GM03348 (cell line): ENCODE results near the gene ADSL.
"Not testable (repeated sequence)": the region's sequence is repeated elsewhere in the genome, so short reads cannot be mapped to it uniquely, and the experiment has no call there.

Source experiments
- DNase-seq: peaks from one replicate; pipeline ENCODE4 v3.0.0; 2012; ENCODE audit warnings: low spot score

ADSL gene

DNA sequence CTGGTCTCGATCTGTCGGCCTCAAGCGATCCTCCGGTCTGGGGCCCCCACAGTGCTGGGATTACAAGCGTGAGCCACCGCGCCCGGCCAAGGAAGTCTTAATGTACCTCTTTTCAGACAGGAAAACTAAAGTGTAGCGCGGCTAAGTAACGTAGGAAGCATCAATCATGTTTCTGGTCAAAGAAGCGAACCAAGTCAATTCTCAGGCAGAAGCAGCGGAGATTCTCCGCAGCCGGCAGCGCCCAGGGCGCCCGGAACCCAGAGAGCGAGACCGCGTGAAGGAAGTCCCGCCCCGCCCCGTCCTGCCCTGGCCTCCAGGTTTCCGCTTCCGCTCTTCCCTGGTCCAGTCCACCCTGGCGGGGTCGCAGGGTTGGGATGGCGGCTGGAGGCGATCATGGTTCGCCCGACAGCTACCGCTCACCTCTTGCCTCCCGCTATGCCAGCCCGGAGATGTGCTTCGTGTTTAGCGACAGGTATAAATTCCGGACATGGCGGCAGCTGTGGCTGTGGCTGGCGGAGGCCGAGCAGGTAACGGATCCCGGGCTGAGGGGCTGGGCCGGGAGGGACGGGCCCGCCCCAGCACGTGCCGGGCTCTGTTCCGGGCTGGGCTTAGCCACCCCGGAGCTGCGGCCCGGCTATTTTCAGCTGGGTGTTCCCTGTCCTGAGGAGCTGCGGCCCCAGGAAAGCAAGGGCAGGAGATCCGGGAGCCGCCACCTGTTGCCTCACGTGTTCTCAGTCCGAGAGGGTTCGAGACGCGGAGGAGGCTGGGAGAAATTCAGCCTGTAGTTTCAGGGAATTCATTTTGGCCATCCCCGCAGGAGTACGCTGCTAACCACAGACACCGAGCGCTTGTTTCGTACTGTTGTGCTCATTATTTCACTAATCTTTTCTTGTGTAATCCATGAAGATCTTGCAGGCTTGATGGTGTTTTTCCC, at the start of gene ADSL:
Gene ADSL (plus strand): TSS at position 316 of the 934 bp plus-strand sequence. CDS start 59 bp downstream, at position 375.
- DNase-seq, result peak; percentile 97

- no peak for DNase-seq
These were observed 46.0 kb upstream of the ADSL start for GRCh38 chr22:40300316-40300715.

GRCh38 chr22:40300884-40301672, 45.2 kb upstream of the ADSL start:
- DNase-seq, result no peak

- DNase-seq, result no peak
These were observed 44.2 kb upstream of the ADSL start for GRCh38 chr22:40302149-40302548.

DNA sequence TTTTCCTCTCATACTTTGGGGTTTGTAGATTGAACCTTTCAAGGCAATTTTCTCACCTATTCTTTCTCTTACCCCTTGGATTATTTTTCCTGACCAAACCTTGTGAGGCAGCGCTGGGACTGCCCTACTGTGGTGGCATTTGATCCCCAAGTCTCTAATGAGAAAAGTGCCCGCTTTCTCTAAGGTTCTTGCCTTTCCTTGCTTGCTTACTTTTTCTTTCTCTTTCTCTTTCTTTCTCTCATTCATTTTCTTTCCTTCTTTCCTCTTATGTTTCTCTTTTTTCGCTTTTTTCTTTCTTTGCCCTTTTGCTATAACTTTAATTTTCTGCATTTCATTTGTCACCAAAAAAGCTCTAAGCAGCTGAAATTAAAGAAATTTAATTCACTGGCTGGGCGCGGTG, 40.7 kb upstream of the ADSL start:
- DNase-seq, result no peak

GRCh38 chr22:40308999-40309573, 37.2 kb upstream of the ADSL start:
- no peak for DNase-seq

DNA sequence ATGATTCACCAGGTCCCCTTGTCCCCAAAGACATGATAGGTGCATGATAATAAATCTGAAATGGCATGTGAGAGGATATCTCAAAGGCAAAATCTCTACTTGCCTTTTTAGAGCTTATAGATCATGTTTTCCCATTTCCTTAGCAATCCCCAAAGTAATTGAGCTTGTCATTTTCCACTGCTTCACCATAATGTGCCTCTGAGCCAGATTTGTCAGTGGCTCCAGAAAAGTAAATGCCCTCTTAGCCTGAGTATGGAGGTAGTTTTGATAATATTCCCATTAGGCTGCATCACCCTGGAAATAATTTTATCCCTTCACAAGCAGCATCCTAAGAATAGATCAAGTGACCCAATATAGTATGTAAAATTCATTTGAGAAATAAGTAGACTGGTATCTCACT, 36.7 kb upstream of the ADSL start:
- DNase-seq, result no peak

DNA sequence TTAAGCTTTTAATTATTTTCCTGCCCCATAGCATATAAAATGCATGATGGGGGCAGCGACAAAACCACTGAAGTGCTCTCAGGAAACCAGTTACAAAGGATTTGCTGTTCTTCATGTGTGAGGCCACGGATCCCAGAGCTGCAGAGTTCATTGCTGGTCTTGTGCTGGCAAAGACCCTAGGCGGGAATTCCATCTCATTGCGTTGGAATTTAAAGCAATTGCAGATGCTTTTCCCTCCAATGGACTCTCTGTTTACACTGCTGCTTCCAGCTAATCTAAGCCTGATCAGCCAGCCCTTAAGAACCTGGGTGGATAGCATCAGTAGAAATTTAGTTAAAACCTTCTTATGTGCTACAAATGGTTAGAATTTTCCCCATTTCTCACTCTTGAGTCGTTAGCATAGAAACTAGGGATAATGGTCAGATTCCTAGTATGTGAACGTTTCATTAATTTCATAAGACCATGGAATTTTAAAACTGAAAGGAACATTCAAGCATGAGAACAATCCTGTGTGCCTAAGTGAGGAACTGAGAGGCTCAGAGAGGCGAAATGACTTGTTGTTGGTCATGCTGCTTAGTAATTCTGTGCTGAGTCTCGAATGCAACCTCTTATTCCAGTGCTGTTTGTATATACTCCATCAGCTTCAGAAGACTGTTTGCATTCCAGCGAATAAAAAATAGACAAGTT, 36.1 kb upstream of the ADSL start:
- peak; percentile 89 for DNase-seq

GRCh38 chr22:40310768-40311120, 35.6 kb upstream of the ADSL start:
- DNase-seq, result no peak

GRCh38 chr22:40311646-40312045, 34.7 kb upstream of the ADSL start:
- not testable (repeated sequence) for DNase-seq

- no peak for DNase-seq
These were observed 34.2 kb upstream of the ADSL start for GRCh38 chr22:40312050-40312449.

GRCh38 chr22:40313007-40313406, 33.3 kb upstream of the ADSL start:
- no peak for DNase-seq

- DNase-seq, result no peak
These were observed 32.3 kb upstream of the ADSL start for GRCh38 chr22:40314041-40314440.

- DNase-seq, result no peak
These were observed 25.6 kb upstream of the ADSL start for GRCh38 chr22:40320687-40321086.

- no peak for DNase-seq
These were observed 24.3 kb upstream of the ADSL start for GRCh38 chr22:40322021-40322420.

DNA sequence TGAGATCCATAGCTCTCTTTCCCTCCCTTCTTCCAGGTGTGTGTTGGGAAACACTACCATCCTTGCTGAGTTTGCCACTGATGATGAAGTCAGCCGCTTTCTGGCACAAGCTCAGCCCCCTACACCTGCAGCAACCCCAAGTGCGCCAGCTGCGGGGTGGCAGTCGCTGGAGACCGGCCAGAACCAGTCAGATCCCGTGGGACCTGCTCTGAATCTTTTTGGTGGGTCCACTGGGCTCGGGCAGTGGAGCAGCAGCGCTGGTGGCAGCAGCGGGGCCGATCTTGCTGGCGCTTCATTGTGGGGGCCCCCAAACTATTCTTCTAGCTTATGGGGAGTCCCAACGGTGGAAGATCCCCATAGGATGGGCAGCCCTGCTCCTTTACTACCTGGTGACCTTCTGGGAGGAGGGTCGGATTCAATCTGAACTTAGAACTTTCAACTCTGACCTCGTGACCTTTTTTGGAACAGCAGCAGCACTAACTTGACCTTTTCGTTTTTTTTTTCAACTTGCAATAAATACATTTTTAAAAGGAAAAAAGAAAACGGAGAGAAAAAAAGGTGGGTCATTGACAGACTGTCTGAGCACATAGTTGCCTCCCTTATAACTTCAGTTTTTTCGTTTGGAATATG, 23.4 kb upstream of the ADSL start:
- no peak for DNase-seq

GRCh38 chr22:40323681-40324171, 22.6 kb upstream of the ADSL start:
- no peak for DNase-seq

DNA sequence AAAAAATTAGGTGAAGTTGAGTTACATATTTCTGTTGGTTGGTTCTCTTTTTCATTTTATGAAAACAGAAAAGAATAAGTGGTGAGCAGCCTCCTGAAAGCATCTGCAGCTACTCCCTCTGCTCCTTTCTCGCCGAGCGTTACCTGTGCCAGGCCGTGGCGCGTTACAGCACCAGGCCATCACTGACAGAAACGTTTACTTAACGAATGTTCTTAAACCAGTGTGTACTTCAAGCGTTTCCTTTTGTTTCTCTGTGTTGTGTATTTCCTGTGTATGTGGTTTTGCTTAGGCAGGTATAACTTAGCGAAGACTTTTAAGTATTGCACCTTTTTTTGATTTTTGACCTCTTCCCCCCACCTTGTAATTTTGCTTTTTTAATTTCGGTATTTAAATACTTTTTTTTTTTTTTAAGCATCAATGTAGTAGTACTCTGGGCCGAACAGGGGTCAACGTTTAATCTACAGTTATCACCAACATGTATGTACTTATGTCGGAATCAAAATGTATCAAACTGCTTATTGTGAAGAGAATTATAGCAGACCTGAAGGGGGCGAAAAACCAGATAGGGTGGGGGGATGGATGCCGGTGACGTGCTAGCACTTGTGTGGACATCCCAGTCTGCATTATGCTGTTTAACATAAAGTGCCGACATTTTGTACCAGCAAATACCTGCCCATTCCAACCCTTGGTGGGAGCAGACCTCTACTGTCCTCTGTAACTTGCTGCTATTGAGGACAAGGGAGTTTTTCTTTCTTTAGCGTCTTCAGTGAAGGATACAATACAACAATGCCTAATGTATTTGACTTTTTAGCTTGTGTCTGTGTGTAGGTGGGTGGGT, 21.6 kb upstream of the ADSL start:
- no peak for DNase-seq

DNA sequence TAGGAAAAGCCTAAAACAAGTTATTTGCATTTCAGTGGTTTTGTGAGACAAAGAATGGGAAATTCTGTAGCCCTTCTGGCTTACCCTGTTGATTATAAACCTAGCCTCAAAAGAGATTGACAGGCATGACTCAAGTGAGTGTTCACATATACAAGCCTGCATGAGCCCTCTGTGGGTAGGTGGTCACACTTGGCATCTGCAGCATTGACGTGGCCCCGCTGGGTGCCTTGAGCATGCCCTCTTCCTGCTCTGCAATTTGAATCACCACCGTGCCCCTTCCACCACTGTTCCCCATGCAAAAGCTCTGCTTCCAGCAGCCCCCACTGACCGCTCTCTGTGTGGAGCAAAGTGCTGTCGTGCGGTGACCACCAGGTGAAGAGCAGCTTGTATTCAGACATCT, 21.0 kb upstream of the ADSL start:
- no peak for DNase-seq

DNA sequence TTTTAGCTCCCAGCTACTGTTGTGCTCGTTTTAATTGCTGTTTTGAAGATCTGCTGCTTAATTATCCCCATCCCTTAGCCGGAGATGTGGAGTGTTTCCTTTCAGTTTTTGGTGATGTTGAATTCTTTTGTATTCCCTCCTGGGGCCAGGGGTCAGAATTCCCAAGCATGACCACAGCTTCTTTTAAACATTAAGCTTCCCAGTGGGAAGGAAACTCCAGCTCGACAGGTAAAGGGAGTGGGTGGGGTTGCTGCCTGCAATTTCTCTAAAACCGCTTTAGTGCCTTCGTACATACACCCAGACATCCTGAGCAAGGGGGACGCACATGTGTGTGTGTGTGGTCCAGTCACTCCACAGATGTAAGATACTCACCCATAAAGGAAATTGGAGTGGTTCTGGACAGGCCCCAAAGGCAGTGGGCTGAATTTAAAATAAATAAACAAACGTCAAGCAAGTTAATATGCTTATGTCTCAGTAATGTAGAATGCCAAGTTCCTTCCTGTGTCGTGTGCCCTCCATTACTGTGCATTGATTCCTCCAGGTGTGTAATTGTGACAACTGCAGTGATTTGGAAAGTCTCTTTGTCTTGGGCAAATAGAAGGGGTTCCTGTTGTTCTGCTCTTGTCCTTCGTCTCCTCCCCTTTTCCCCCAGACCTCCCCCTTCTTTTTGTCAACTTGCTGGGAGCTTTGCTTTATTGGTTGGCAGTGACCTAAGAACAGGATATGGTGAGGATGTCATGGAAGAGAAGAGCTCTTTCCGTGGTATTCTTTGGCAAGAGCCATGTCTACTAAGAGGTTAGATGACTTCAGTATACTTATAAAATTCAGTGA, 19.2 kb upstream of the ADSL start:
- DNase-seq, result no peak
